Measurements from ENCODE around the gene GPC6.

The GPC6 gene

GRCh38 chr13:93730780-93731179 is 504.2 kb downstream of the GPC6 start:
- no peaks in the 10 kb centered on the region for H3K27me3 ChIP-seq (ENCODE audit: insufficient read depth, poor library complexity, severe bottlenecking)
- no peak overlapping the region for H3K27ac ChIP-seq (replicated peaks)
- no peak for DNase-seq (ENCODE audit: low read depth in 1 of 2, low spot score in 1 of 2)
- no peak for TF ChIP-seq POLR2AphosphoS5 (IDR thresholded peaks at IDR 0.05; ENCODE audit: low read depth)
- no peak for TF ChIP-seq SPI1 (IDR thresholded peaks at IDR 0.05; ENCODE audit: borderline replicate concordance, low read depth)
- no peak for TF ChIP-seq CTCF (IDR thresholded peaks at IDR 0.05; ENCODE audit: insufficient read depth, low read length)
- no peak for TF ChIP-seq GABPA (IDR thresholded peaks at IDR 0.05; ENCODE audit: low read depth)
- TF ChIP-seq REST (IDR thresholded peaks at IDR 0.05; ENCODE audit: insufficient replicate concordance, low read depth) = no peak
- H3K4me3 ChIP-seq (replicated peaks; ENCODE audit: insufficient read depth, low read length) = no peak overlapping the region

- TF ChIP-seq POLR2AphosphoS5 (IDR thresholded peaks at IDR 0.05; ENCODE audit: low read depth) (no peak), CTCF (IDR thresholded peaks at IDR 0.05; ENCODE audit: insufficient read depth, low read length) (no peak), GABPA (IDR thresholded peaks at IDR 0.05; ENCODE audit: low read depth) (no peak), SPI1 (IDR thresholded peaks at IDR 0.05; ENCODE audit: borderline replicate concordance, low read depth) (no peak), REST (IDR thresholded peaks at IDR 0.05; ENCODE audit: insufficient replicate concordance, low read depth) (no peak)
- no peak for DNase-seq (ENCODE audit: low read depth in 1 of 2, low spot score in 1 of 2)
- H3K27ac ChIP-seq (replicated peaks) = no peak overlapping the region
- no peak overlapping the region for H3K4me3 ChIP-seq (replicated peaks; ENCODE audit: insufficient read depth, low read length)
- no peaks in the 10 kb centered on the region for H3K27me3 ChIP-seq (ENCODE audit: insufficient read depth, poor library complexity, severe bottlenecking)
These were observed 505.6 kb downstream of the GPC6 start for GRCh38 chr13:93732186-93732585.

- no peak for DNase-seq (ENCODE audit: low read depth in 1 of 2, low spot score in 1 of 2)
- no peak overlapping the region for H3K27ac ChIP-seq (replicated peaks)
- TF ChIP-seq SPI1 (IDR thresholded peaks at IDR 0.05; ENCODE audit: borderline replicate concordance, low read depth) (no peak), GABPA (IDR thresholded peaks at IDR 0.05; ENCODE audit: low read depth) (no peak), REST (IDR thresholded peaks at IDR 0.05; ENCODE audit: insufficient replicate concordance, low read depth) (no peak), POLR2AphosphoS5 (IDR thresholded peaks at IDR 0.05; ENCODE audit: low read depth) (no peak), CTCF (IDR thresholded peaks at IDR 0.05; ENCODE audit: insufficient read depth, low read length) (no peak)
These were observed 509.5 kb downstream of the GPC6 start for GRCh38 chr13:93736081-93736480.

More at GRCh38 chr13:93736081-93736480, 509.5 kb downstream of the GPC6 start:
- H3K27me3 ChIP-seq (ENCODE audit: insufficient read depth, poor library complexity, severe bottlenecking) = no peaks in the 10 kb centered on the region
- no peak overlapping the region for H3K4me3 ChIP-seq (replicated peaks; ENCODE audit: insufficient read depth, low read length)

Data from HL-60 (cell line).